Suprapubic skin (tissue), 4 donors: ENCODE data around the gene TMEM63A. TPM values are rescaled to one million over a fixed set of nuclear protein-coding genes. Genes with fewer than 3 reads are reported as not detected.
A peak's percentile ranks its signal among the peaks of the same experiment; 100 is the strongest.
"Not testable (repeated sequence)": the region's sequence is repeated elsewhere in the genome, so short reads cannot be mapped to it uniquely, and the experiment has no call there.

Experiments used
- DNase-seq, 2 donors: peaks; one replicate each; pipeline ENCODE4 v3.0.0-alpha.2; 2019; ENCODE audit warnings: low spot score in 2 of 2
- H3K27ac ChIP-seq: fragments of 200-600 bp; sonication (generic); one replicate; pipeline ENCODE4 v1.5.1; 2019
- H3K27me3 ChIP-seq: fragments of 200-600 bp; sonication (generic); one replicate; pipeline ENCODE4 v1.5.1; 2019
- H3K36me3 ChIP-seq: fragments of 200-600 bp; sonication (generic); one replicate; pipeline ENCODE4 v1.5.1; 2019
- H3K4me1 ChIP-seq: fragments of 200-600 bp; sonication (generic); one replicate; pipeline ENCODE4 v1.5.1; 2019
- H3K4me3 ChIP-seq: fragments of 200-600 bp; sonication (generic); one replicate; pipeline ENCODE4 v1.5.1; 2019; ENCODE audit warnings: mild to moderate bottlenecking
- H3K9me3 ChIP-seq: fragments of 200-600 bp; sonication (generic); one replicate; pipeline ENCODE4 v1.5.1; 2019
- EP300 ChIP-seq: sonication (generic); formaldehyde crosslinking; IDR thresholded peaks from one replicate; pipeline ENCODE4 v1.6.1; 2017; ENCODE audit warnings: antibody characterized with exemption
- POLR2A ChIP-seq, 2 donors: fragments of 450-650 bp; IDR thresholded peaks; one replicate each; pipeline ENCODE4 v1.6.1; 2017; ENCODE audit warnings: antibody characterized with exemption in 2 of 2, mild to moderate bottlenecking in 2 of 2, moderate library complexity in 2 of 2
- POLR2AphosphoS5 ChIP-seq, 3 donors: sonication (generic); formaldehyde crosslinking; IDR thresholded peaks; one replicate each; pipeline ENCODE4 v1.6.1; 2017; ENCODE audit warnings: antibody characterized with exemption in 3 of 3
- WGBS: methylation state at CpG from one replicate; pipeline ENCODE4 v1.1.5; 2018; 5-methylcytosine and 5-hydroxymethylcytosine counted together
- total RNA-seq, 4 donors: library from RNA; depleted of rRNA; stranded (reverse); fragments of >200 nt; gene quantifications; one replicate each; pipeline ENCODE4 v1.1.0, GENCODE V29; 2016
- TF ChIP-seq, protein P1 (sequence below), 2 donors: fragments of 200-600 bp in 1 of 2; fragments of 450-650 bp in 1 of 2; sonication (generic) in 1 of 2; IDR thresholded peaks; one replicate each; pipeline ENCODE4 v1.5.1; 2016 to 2019; ENCODE audit warnings: antibody characterized with exemption in 2 of 2, mild to moderate bottlenecking in 1 of 2, moderate library complexity in 1 of 2

Gene TMEM63A
- total RNA-seq = 100 to 1,000 TPM in 1 of 4 donors, 10 to 100 TPM in 3; 32.6 to 162 (median 48.9) TPM

- 0% methylated on average over 34 of the region's 64 CpGs for WGBS
- TF ChIP-seq POLR2A (IDR thresholded peaks at IDR 0.05) = peak in 1 of 2 donors; percentile 58
- no peak for TF ChIP-seq EP300
- TF ChIP-seq, protein P1, sequence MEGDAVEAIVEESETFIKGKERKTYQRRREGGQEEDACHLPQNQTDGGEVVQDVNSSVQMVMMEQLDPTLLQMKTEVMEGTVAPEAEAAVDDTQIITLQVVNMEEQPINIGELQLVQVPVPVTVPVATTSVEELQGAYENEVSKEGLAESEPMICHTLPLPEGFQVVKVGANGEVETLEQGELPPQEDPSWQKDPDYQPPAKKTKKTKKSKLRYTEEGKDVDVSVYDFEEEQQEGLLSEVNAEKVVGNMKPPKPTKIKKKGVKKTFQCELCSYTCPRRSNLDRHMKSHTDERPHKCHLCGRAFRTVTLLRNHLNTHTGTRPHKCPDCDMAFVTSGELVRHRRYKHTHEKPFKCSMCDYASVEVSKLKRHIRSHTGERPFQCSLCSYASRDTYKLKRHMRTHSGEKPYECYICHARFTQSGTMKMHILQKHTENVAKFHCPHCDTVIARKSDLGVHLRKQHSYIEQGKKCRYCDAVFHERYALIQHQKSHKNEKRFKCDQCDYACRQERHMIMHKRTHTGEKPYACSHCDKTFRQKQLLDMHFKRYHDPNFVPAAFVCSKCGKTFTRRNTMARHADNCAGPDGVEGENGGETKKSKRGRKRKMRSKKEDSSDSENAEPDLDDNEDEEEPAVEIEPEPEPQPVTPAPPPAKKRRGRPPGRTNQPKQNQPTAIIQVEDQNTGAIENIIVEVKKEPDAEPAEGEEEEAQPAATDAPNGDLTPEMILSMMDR (IDR thresholded peaks at IDR 0.05) = peak in 1 of 2 donors; percentile 44
- TF ChIP-seq POLR2AphosphoS5 (IDR thresholded peaks at IDR 0.05) = peak in 2 of 3 donors; percentile 22 to 70
- Histone ChIP-seq H3K36me3 (peaks cover 6% of the 10 kb centered on the region), H3K4me1 (peaks cover 54% of the 10 kb centered on the region), H3K27me3 (no peaks in the 10 kb centered on the region), H3K9me3 (no peaks in the 10 kb centered on the region), H3K27ac (peak within 1 kb of the TSS; percentile 95), H3K4me3 (peak within 1 kb of the TSS; percentile 89)
- DNase-seq = peak; percentile 96 to 98
These were observed at the start of gene TMEM63A for GRCh38 chr1:225881959-225882693. Gene TMEM63A, minus strand, starts transcription at chr1:225882380. Its CDS starts 4,800 bp downstream, at chr1:225877580.

- H3K4me3 ChIP-seq = no peak overlapping the region
- 84% methylated on average over 5 of the region's 5 CpGs for WGBS
- no peaks in the 10 kb centered on the region for H3K4me1 ChIP-seq
- no peaks in the 10 kb centered on the region for H3K36me3 ChIP-seq
- no peak for TF ChIP-seq POLR2A (IDR thresholded peaks at IDR 0.05)
- no peak for TF ChIP-seq EP300
- no peak for TF ChIP-seq POLR2AphosphoS5 (IDR thresholded peaks at IDR 0.05)
- TF ChIP-seq, protein P1 (IDR thresholded peaks at IDR 0.05) = no peak
- H3K27ac ChIP-seq = no peak overlapping the region
- H3K9me3 ChIP-seq = no peaks in the 10 kb centered on the region
- no peaks in the 10 kb centered on the region for H3K27me3 ChIP-seq
- no peak for DNase-seq
These were observed 49.3 kb upstream of the TMEM63A start for GRCh38 chr1:225931270-225932136.

DNA sequence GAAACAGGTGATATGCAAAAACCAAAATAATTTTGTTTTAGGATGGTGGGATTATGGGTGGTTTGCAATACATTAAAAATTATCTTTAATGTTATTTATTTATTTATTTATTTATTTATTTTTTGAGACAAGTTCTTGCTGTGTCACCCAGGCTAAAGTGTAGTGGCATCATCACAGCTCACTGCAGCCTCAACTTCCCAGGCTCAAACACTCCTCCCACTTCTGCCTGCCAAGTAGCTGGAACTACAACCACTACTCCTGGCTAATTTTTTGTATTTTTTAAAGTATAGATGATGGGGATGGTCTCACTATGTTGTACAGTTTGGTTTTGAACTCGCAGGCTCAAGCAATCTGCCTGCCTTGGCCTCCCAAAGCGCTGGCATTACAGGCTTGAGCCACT is 48.4 kb upstream of the TMEM63A start:
- Histone ChIP-seq H3K27ac (no peak overlapping the region), H3K4me1 (no peaks in the 10 kb centered on the region), H3K36me3 (no peaks in the 10 kb centered on the region), H3K9me3 (no peaks in the 10 kb centered on the region), H3K27me3 (no peaks in the 10 kb centered on the region), H3K4me3 (no peak overlapping the region)
- WGBS = 96% methylated on average over 2 of the region's 2 CpGs
- no peak for DNase-seq
- TF ChIP-seq, protein P1 (IDR thresholded peaks at IDR 0.05) = no peak
- TF ChIP-seq POLR2AphosphoS5 (IDR thresholded peaks at IDR 0.05) (no peak), EP300 (no peak), POLR2A (IDR thresholded peaks at IDR 0.05) (no peak)

- H3K4me3 ChIP-seq, H3K27ac ChIP-seq, H3K9me3 ChIP-seq, DNase-seq, H3K36me3 ChIP-seq, H3K4me1 ChIP-seq, H3K27me3 ChIP-seq: not testable (repeated sequence)
- 100% methylated on average over 3 of the region's 3 CpGs for WGBS
These were observed 47.3 kb upstream of the TMEM63A start for GRCh38 chr1:225929462-225929861.

DNA sequence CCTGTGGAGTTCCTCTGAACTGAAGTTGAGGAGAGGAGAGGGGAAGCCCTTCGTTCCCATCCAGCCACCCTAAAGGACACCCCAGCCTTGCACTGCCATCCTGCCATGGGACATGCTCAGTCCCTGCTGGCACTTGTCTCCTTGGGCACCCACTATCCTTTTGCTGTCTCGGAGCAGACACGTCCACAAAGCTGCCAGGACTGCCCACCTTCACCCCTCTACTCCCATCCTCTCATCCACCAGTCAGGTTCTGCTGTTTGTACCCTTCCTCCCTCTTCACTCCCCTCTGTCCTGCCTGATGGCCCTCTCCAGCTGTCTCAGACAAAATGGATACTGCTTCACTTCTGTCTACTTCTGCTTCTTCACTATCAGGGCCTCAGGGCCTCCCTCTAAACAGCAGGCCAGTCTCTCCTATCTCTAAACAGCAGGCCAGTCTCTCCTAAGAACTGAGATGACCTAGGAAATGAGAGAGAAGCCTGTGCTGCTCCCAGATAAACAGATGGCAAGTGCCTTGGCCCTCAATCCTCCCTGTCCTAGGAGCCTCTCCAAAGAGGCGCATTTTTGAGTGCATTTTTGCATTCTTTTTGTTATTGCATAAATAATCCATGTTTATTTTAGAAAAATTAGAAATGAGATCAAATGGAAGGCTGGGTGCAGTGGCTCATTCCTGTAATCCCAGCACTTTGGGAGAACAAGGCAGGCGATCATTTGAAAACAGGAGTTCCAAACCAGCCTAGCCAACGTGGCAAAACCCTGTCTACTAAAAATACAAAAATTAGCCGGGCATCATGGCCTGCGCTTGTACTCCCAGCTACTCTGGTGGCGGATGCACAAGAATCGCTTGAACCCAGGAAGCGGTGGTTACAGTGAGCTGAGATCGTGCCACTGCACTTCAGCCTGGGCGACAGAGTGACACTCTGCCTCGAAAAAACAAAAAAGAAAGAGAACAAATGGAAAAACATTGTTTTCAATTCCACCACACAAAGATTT is 46.3 kb upstream of the TMEM63A start:
- H3K4me3 ChIP-seq = no peak overlapping the region
- H3K27me3 ChIP-seq = no peaks in the 10 kb centered on the region
- H3K36me3 ChIP-seq = no peaks in the 10 kb centered on the region
- no peak overlapping the region for H3K27ac ChIP-seq
- TF ChIP-seq, protein P1 (IDR thresholded peaks at IDR 0.05) = no peak
- TF ChIP-seq POLR2AphosphoS5 (IDR thresholded peaks at IDR 0.05) (no peak), EP300 (no peak), POLR2A (IDR thresholded peaks at IDR 0.05) (no peak)
- WGBS = 81% methylated on average over 14 of the region's 14 CpGs
- peaks cover 8% of the 10 kb centered on the region for H3K4me1 ChIP-seq
- no peak for DNase-seq
- H3K9me3 ChIP-seq = no peaks in the 10 kb centered on the region
